ENCODE data around the gene KRTAP2-1.
"Not testable (repeated sequence)": the region's sequence is repeated elsewhere in the genome, so short reads cannot be mapped to it uniquely, and the experiment has no call there.

DNA sequence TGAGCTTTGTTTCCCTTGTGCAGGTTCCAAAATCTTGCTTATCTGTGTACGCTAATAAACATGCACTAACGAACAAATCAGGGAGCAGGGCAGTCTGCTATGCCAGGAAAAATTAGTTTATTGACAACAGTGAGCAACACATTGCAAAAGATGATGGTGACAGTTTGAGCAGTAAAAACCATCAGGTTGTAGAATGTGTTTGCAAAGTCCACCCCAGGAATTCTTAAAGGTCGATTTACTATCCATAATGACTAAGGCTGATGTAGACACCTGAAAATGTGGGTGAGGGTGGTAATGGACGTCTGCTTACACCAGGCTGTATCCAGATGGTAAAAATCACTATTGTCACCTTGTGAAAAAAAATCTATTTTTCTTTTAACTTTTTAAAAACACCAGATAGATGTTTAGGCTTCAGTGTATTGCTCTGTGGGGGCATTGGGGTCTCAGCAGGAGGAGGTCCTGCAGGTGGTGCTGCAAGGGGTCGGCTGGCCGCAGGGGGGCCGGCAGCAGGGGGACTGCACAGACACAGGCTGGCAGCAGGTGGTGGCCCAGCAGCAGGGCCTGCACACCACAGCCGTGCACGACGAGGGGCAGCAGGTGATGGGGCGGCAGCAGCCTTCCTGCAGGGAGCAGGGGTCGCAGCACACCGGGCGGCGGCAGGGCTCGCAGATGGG lies 18.0 kb upstream of the KRTAP2-1 start:
- TF ChIP-seq, protein P1, sequence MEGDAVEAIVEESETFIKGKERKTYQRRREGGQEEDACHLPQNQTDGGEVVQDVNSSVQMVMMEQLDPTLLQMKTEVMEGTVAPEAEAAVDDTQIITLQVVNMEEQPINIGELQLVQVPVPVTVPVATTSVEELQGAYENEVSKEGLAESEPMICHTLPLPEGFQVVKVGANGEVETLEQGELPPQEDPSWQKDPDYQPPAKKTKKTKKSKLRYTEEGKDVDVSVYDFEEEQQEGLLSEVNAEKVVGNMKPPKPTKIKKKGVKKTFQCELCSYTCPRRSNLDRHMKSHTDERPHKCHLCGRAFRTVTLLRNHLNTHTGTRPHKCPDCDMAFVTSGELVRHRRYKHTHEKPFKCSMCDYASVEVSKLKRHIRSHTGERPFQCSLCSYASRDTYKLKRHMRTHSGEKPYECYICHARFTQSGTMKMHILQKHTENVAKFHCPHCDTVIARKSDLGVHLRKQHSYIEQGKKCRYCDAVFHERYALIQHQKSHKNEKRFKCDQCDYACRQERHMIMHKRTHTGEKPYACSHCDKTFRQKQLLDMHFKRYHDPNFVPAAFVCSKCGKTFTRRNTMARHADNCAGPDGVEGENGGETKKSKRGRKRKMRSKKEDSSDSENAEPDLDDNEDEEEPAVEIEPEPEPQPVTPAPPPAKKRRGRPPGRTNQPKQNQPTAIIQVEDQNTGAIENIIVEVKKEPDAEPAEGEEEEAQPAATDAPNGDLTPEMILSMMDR (conservative IDR thresholded peaks at IDR 0.05; ENCODE audit: low read length), result not testable (repeated sequence)
- not testable (repeated sequence) for TF ChIP-seq EZH2phosphoT487 (IDR thresholded peaks at IDR 0.05; ENCODE audit: borderline replicate concordance, low read depth, low read length)
